Parathyroid adenoma (tissue), 2 donors: ENCODE data around the gene SRSF1.

Experiments used
- H2AFZ ChIP-seq: fragments of 300-600 bp; sonication (generic); one replicate; pipeline ENCODE4 v1.7.0; 2017; ENCODE audit warnings: antibody characterized with exemption, mild to moderate bottlenecking
- H3K27ac ChIP-seq: fragments of 300-600 bp; sonication (generic); one replicate; pipeline ENCODE4 v1.7.0; 2017
- H3K27me3 ChIP-seq: fragments of 300-600 bp; sonication (generic); one replicate; pipeline ENCODE4 v1.7.0; 2017; ENCODE audit warnings: low read length; ENCODE audit not compliant: control insufficient read depth, insufficient read depth
- H3K36me3 ChIP-seq: fragments of 300-600 bp; sonication (generic); one replicate; pipeline ENCODE4 v1.7.0; 2017; ENCODE audit warnings: low read length; ENCODE audit not compliant: control insufficient read depth, insufficient read depth
- H3K4me1 ChIP-seq: fragments of 300-600 bp; sonication (generic); one replicate; pipeline ENCODE4 v1.7.0; 2017; ENCODE audit warnings: control low read depth
- H3K4me2 ChIP-seq: fragments of 300-600 bp; sonication (generic); one replicate; pipeline ENCODE4 v1.7.0; 2017; ENCODE audit warnings: low read length
- H3K4me3 ChIP-seq: fragments of 300-600 bp; sonication (generic); one replicate; pipeline ENCODE4 v1.7.0; 2017; ENCODE audit warnings: low read depth, low read length
- H3K79me2 ChIP-seq: fragments of 300-600 bp; sonication (generic); one replicate; pipeline ENCODE4 v1.7.0; 2017; ENCODE audit warnings: control low read depth
- H3K9ac ChIP-seq: fragments of 300-600 bp; sonication (generic); one replicate; pipeline ENCODE4 v1.7.0; 2017; ENCODE audit warnings: mild to moderate bottlenecking
- H3K9me3 ChIP-seq: fragments of 300-600 bp; sonication (generic); one replicate; pipeline ENCODE4 v1.7.0; 2017; ENCODE audit warnings: low read length; ENCODE audit not compliant: control insufficient read depth
- TF ChIP-seq, protein P1 (sequence below): fragments of 300-600 bp; sonication (generic); IDR thresholded peaks from one replicate; pipeline ENCODE4 v1.7.0; 2017; ENCODE audit warnings: antibody characterized with exemption, mild to moderate bottlenecking
- donor health status: primary hyperparathyroidism.

SRSF1 gene

DNA sequence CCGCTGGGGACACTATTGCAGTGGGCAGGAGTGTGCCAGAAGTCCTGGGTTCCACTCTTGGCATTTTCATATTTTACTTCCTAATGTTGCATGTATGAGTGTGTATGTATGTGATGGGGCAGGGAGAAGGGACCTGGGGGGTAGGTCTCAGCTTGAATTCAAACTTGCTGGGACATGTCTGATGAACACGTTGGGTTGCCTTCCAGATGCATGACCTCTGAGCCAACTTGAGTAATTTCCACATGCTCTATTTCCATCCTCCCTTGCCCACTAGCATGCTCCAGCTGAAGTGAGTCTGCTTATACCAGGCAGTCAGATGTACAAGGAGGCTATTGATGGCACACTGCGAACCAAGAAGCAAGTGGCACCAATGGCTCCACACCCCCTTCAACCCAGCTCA lies 32.9 kb upstream of the SRSF1 start:
- Histone ChIP-seq H3K27me3 (no peaks in the 10 kb centered on the region), H3K9me3 (no peaks in the 10 kb centered on the region), H3K4me3 (no peak overlapping the region), H3K4me1 (no peaks in the 10 kb centered on the region), H3K79me2 (no peaks in the 10 kb centered on the region), H3K4me2 (no peak overlapping the region), H3K27ac (no peak overlapping the region), H3K36me3 (no peaks in the 10 kb centered on the region), H2AFZ (no peak overlapping the region), H3K9ac (no peak overlapping the region)
- TF ChIP-seq, protein P1, sequence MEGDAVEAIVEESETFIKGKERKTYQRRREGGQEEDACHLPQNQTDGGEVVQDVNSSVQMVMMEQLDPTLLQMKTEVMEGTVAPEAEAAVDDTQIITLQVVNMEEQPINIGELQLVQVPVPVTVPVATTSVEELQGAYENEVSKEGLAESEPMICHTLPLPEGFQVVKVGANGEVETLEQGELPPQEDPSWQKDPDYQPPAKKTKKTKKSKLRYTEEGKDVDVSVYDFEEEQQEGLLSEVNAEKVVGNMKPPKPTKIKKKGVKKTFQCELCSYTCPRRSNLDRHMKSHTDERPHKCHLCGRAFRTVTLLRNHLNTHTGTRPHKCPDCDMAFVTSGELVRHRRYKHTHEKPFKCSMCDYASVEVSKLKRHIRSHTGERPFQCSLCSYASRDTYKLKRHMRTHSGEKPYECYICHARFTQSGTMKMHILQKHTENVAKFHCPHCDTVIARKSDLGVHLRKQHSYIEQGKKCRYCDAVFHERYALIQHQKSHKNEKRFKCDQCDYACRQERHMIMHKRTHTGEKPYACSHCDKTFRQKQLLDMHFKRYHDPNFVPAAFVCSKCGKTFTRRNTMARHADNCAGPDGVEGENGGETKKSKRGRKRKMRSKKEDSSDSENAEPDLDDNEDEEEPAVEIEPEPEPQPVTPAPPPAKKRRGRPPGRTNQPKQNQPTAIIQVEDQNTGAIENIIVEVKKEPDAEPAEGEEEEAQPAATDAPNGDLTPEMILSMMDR = no peak

DNA sequence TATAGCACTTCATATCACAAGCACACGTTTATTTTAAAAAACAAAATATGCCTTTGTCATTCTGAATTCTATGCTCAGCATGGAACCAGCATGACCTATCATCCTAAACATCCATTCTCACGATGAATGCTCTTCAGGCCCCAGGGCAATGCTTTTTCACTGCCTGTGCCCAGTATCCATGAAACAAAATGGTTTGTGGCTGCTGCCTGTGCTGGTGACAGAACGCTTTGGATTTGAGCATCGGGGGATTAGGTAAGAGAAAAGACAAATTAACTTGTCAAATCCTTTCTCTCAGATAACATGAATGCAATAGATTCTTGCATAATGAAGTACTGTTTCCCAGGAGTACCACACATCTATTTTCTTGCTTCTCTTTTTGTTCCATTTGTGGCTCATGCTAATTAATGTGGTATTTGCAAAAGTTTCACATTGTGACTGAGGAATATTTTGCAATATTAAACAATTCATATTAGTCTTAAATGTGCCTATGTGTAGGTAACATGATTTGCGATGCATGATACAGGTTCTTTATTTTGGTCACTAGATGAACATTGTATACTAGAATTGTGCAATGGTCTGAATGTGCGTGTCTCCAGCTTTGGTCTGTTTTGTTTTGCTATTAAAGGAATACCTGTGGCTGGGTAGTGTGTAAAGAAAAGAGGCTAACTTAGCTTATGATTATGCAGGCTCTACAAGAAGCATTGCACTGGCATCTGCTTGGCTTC lies 25.8 kb upstream of the SRSF1 start:
- H2AFZ ChIP-seq = no peak overlapping the region
- no peaks in the 10 kb centered on the region for H3K79me2 ChIP-seq
- no peaks in the 10 kb centered on the region for H3K4me1 ChIP-seq
- H3K4me2 ChIP-seq = no peak overlapping the region
- H3K27me3 ChIP-seq = no peaks in the 10 kb centered on the region
- H3K4me3 ChIP-seq = no peak overlapping the region
- no peak overlapping the region for H3K27ac ChIP-seq
- no peak overlapping the region for H3K9ac ChIP-seq
- no peaks in the 10 kb centered on the region for H3K36me3 ChIP-seq
- no peaks in the 10 kb centered on the region for H3K9me3 ChIP-seq
- TF ChIP-seq, protein P1 = no peak

DNA sequence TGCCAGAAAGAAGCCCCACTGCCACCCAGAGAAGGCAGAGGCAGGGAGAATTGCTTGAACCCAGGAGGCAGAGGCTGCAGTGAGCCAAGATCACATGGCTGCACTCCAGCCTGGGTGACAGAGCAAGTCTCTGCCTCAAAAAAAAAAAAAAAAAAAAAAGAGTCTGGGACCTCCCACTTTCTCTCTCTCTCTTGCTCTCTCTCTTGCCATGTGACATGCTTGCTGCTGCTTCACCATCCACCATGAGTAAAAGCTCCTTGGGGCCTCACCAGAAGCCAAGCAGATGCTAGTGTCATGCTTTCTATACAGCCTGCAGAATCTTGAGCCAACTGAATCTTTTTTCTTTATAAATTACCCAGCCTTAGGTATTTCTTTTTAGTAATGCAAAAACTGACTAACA lies 21.5 kb upstream of the SRSF1 start:
- H3K36me3 ChIP-seq = no peaks in the 10 kb centered on the region
- no peaks in the 10 kb centered on the region for H3K79me2 ChIP-seq
- no peak overlapping the region for H3K9ac ChIP-seq
- no peak overlapping the region for H2AFZ ChIP-seq
- H3K4me2 ChIP-seq = no peak overlapping the region
- no peaks in the 10 kb centered on the region for H3K27me3 ChIP-seq
- no peak overlapping the region for H3K4me3 ChIP-seq
- H3K9me3 ChIP-seq = no peaks in the 10 kb centered on the region
- TF ChIP-seq, protein P1 = no peak
- no peaks in the 10 kb centered on the region for H3K4me1 ChIP-seq
- H3K27ac ChIP-seq = no peak overlapping the region

DNA sequence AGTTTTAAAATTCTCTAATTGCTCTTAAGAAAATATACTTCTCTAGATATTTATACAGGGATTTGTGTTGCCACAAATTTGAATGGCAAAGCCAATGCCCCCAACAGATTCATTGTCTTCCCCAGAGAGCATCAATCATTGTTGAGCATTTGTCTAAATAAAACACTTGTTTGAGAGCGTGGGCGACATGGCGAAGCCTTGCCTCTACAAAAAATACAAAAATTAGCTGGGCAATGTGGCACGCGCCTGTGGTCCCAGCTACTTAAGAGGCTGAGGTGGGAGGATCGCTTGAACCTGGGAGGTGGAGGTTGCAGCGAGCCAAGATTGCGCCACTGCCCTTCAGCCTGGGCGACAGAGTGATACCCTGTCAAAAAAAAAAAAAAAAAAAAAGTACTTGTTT lies 13.4 kb upstream of the SRSF1 start:
- H3K36me3 ChIP-seq = no peaks in the 10 kb centered on the region
- H2AFZ ChIP-seq = no peak overlapping the region
- no peaks in the 10 kb centered on the region for H3K27me3 ChIP-seq
- H3K27ac ChIP-seq = no peak overlapping the region
- no peaks in the 10 kb centered on the region for H3K79me2 ChIP-seq
- no peak overlapping the region for H3K4me2 ChIP-seq
- H3K4me3 ChIP-seq = no peak overlapping the region
- H3K9me3 ChIP-seq = no peaks in the 10 kb centered on the region
- TF ChIP-seq, protein P1 = no peak
- H3K4me1 ChIP-seq = peaks cover 6% of the 10 kb centered on the region
- no peak overlapping the region for H3K9ac ChIP-seq

DNA sequence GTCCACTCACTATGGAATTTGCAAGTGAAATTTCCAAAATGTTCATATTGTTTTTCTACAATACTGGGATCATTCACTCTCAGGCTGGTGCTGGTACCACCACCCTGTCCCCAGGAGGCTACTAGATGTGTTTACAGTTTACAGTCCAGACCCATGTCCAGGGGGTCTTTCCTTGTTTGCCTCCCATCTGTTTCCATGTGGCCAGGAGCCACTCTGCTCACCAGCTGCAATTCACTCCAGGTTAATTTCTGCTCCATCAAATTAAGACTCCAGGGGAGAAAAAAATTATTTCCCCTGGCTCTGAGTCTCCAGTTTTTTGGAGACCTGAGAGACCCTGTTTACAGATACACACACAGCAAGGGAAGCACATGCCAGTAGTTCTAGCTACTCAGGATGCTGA lies 12.5 kb upstream of the SRSF1 start:
- Histone ChIP-seq H3K4me3 (no peak overlapping the region), H3K36me3 (no peaks in the 10 kb centered on the region), H2AFZ (no peak overlapping the region), H3K4me2 (no peak overlapping the region), H3K27me3 (no peaks in the 10 kb centered on the region), H3K79me2 (no peaks in the 10 kb centered on the region), H3K9me3 (no peaks in the 10 kb centered on the region), H3K9ac (no peak overlapping the region), H3K4me1 (peaks cover 6% of the 10 kb centered on the region), H3K27ac (no peak overlapping the region)
- TF ChIP-seq, protein P1 = no peak
